Keratinocyte (primary cell): Measurements from ENCODE around the gene MRPL33. TPM values are rescaled to one million over a fixed set of nuclear protein-coding genes. Genes with fewer than 3 reads are reported as not detected.

Experiments used
- DNase-seq: peaks from one replicate; pipeline ENCODE4 v3.0.0-alpha.2; 2011; ENCODE audit warnings: low read depth, missing footprints, low spot score
- FAIRE-seq: peaks from 2 replicates; lab custom pipeline; 2011; peaks lifted over from hg19 to GRCh38; lab: Jason Lieb, UNC
- H2AFZ ChIP-seq: 2 replicates; pipeline ENCODE4 v1.6.0; 2012; ENCODE audit warnings: low read length, control low read depth, inconsistent platforms; ENCODE audit not compliant: control insufficient read depth
- H3K27ac ChIP-seq: 2 replicates; pipeline ENCODE4 v1.5.1; 2011; ENCODE audit warnings: low read length; ENCODE audit not compliant: control insufficient read depth, insufficient read depth
- H3K27me3 ChIP-seq: 3 replicates; pipeline ENCODE4 v1.6.0; 2011; ENCODE audit warnings: low read length; ENCODE audit not compliant: control insufficient read depth, insufficient read depth; ENCODE audit errors: extremely low read depth
- H3K36me3 ChIP-seq, 2 experiments: 2 replicates in 1 of 2; 3 replicates in 1 of 2; pipeline ENCODE4 v1.5.1; 2011; ENCODE audit warnings: low read length in 2 of 2, mild to moderate bottlenecking in 1 of 2; ENCODE audit not compliant: control insufficient read depth in 2 of 2, insufficient read depth in 2 of 2; ENCODE audit errors: extremely low read depth in 1 of 2
- H3K4me1 ChIP-seq: 3 replicates; pipeline ENCODE4 v1.5.1; 2011; ENCODE audit warnings: low read length; ENCODE audit not compliant: control insufficient read depth, insufficient read depth; ENCODE audit errors: extremely low read depth
- H3K4me2 ChIP-seq: 3 replicates; pipeline ENCODE4 v1.6.0; 2011; ENCODE audit warnings: low read depth, low read length; ENCODE audit not compliant: control insufficient read depth, insufficient read depth; ENCODE audit errors: extremely low read depth
- H3K4me3 ChIP-seq, 3 experiments: fragments of 200-600 bp in 1 of 3; sonication (generic) in 1 of 3; 2 replicates in 2 of 3; 3 replicates in 1 of 3; pipeline ENCODE4 v1.5.1; 2011 to 2016; ENCODE audit warnings: low read length in 3 of 3, mild to moderate bottlenecking in 3 of 3, control low read depth in 2 of 3, inconsistent platforms in 1 of 3, low read depth in 1 of 3, mixed read lengths in 1 of 3, mixed run types in 1 of 3, moderate library complexity in 1 of 3; ENCODE audit not compliant: control insufficient read depth in 2 of 3, insufficient read depth in 2 of 3; ENCODE audit errors: extremely low read depth in 1 of 3
- H3K79me2 ChIP-seq: 2 replicates; pipeline ENCODE4 v1.6.0; 2012; ENCODE audit warnings: low read length; ENCODE audit not compliant: control insufficient read depth, insufficient read depth
- H3K9ac ChIP-seq: 3 replicates; pipeline ENCODE4 v1.6.0; 2011; ENCODE audit warnings: low read length; ENCODE audit not compliant: control insufficient read depth, insufficient read depth; ENCODE audit errors: extremely low read depth
- H3K9me1 ChIP-seq: 3 replicates; pipeline ENCODE4 v1.6.0; 2011; ENCODE audit warnings: low read length; ENCODE audit not compliant: control insufficient read depth, insufficient read depth; ENCODE audit errors: extremely low read depth
- H3K9me3 ChIP-seq: 2 replicates; pipeline ENCODE4 v1.5.1; 2012; ENCODE audit warnings: low read depth, low read length; ENCODE audit not compliant: control insufficient read depth
- H4K20me1 ChIP-seq: 3 replicates; pipeline ENCODE4 v1.6.0; 2011; ENCODE audit warnings: low read length; ENCODE audit not compliant: control insufficient read depth, insufficient read depth; ENCODE audit errors: extremely low read depth
- EZH2 ChIP-seq: IDR thresholded peaks from one replicate; pipeline ENCODE4 v1.6.1; 2012; ENCODE audit warnings: inconsistent platforms, mild to moderate bottlenecking, low read length, moderate library complexity
- dilution Hi-C: fragments of 300-500 bp; cut with MboI; formaldehyde crosslinking; loops from one replicate; pipeline ENCODE4 v1.7.0; 2020; ENCODE audit warnings: low sequenced_read_pairs; ENCODE audit not compliant: extremely low pct_ligation_motif_present
- polyA plus RNA-seq, 5 experiments: library from polyadenylated mRNA; depleted of rRNA in 3 of 5; stranded (reverse) in 3 of 5; stranded (forward) in 1 of 5; unstranded in 1 of 5; fragments of >200 nt; gene quantifications; 1 replicate in 1 of 5; 2 replicates in 3 of 5; 3 replicates in 1 of 5; pipeline versions ENCODE4 v1.2.1 to v1.2.3, GENCODE V29; 2011 to 2012; ENCODE audit warnings: missing spikeins in 2 of 5, low read depth in 1 of 5, low replicate concordance in 1 of 5
- TF ChIP-seq, protein P1 (sequence below), 3 experiments: IDR thresholded peaks in 1 of 3; conservative IDR thresholded peaks in 1 of 3; optimal IDR thresholded peaks in 1 of 3; 2 replicates in 2 of 3; 3 replicates in 1 of 3; pipeline versions ENCODE3 to v1.5.1; 2011; ENCODE audit warnings: low read length in 3 of 3, mild to moderate bottlenecking in 3 of 3, moderate library complexity in 2 of 3, control low read depth in 1 of 3, inconsistent platforms in 1 of 3; ENCODE audit not compliant: insufficient read depth in 2 of 3; ENCODE audit errors: extremely low read depth in 1 of 3

MRPL33 gene
- polyA plus RNA-seq, 1 donor (not counting 4 experiments of a cell fraction or from before 2014, with no cell fraction given) = 110 TPM

DNA sequence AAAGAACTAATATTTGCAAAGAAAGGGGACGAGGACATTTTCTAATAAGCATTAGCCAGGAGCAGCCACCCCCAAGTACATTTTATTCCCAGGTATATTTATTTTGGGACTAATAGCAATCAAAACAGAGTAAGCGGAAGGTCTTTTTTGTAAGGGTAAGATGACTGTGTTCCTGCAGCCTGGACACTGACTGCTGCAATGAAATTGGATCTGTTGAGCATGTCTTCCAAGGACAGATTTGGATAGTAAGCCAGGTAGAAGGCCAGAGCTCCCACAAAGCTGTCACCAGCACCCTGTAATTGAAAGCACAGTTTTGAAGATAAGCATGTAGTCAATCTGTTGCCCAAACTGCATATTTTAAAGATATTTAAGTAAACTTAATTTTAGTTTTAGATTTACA is 10.0 kb downstream of the MRPL33 start:
- H3K36me3 ChIP-seq = peaks cover 3 to 10% of the 10 kb centered on the region in 2 experiments
- DNase-seq (no peak), FAIRE-seq (no peak)
- H3K27me3 ChIP-seq = no peaks in the 10 kb centered on the region
- H3K4me1 ChIP-seq = peaks cover 7% of the 10 kb centered on the region
- peaks cover 3% of the 10 kb centered on the region for H3K9me1 ChIP-seq
- H3K9ac ChIP-seq = no peak overlapping the region
- no peaks in the 10 kb centered on the region for H4K20me1 ChIP-seq
- no peak overlapping the region for H3K4me3 ChIP-seq
- no peak overlapping the region for H2AFZ ChIP-seq
- H3K9me3 ChIP-seq = no peaks in the 10 kb centered on the region
- dilution Hi-C loops = no loop called here
- no peak overlapping the region for H3K4me2 ChIP-seq
- H3K27ac ChIP-seq = no peak overlapping the region
- no peak for TF ChIP-seq EZH2
- TF ChIP-seq, protein P1, sequence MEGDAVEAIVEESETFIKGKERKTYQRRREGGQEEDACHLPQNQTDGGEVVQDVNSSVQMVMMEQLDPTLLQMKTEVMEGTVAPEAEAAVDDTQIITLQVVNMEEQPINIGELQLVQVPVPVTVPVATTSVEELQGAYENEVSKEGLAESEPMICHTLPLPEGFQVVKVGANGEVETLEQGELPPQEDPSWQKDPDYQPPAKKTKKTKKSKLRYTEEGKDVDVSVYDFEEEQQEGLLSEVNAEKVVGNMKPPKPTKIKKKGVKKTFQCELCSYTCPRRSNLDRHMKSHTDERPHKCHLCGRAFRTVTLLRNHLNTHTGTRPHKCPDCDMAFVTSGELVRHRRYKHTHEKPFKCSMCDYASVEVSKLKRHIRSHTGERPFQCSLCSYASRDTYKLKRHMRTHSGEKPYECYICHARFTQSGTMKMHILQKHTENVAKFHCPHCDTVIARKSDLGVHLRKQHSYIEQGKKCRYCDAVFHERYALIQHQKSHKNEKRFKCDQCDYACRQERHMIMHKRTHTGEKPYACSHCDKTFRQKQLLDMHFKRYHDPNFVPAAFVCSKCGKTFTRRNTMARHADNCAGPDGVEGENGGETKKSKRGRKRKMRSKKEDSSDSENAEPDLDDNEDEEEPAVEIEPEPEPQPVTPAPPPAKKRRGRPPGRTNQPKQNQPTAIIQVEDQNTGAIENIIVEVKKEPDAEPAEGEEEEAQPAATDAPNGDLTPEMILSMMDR (optimal IDR thresholded peaks at IDR 0.05 in 1 of 3, IDR thresholded peaks at IDR 0.05 in 1 of 3, conservative IDR thresholded peaks at IDR 0.05 in 1 of 3; ENCODE audit: extremely low read depth in 1 of 3, insufficient read depth in 2 of 3, low read length in 3 of 3) = no peak
- peaks cover 32% of the 10 kb centered on the region for H3K79me2 ChIP-seq

DNA sequence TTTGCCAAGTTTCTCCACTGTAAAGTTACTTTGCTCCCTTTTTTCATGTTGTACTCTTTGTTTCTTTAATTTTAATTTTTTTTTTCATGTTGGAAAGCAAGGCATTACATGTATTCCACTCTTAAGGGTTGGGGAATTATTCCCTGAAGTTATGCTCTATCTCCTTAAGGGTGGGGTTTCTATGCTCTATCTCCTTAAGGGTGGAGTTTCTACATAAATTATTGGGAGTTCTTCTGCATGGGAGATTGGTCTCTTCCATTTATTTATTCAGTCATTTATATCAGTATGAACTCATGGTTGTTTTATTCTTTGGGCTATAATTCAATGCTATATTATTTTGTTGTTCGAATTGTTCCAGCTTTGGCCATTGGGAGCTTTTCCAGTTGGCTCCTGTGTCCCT is 11.2 kb downstream of the MRPL33 start:
- dilution Hi-C loops = no loop called here

More for the DNA sequence above, 11.2 kb downstream of the MRPL33 start:
- Histone ChIP-seq H3K9me1 (no peaks in the 10 kb centered on the region), H3K27me3 (no peaks in the 10 kb centered on the region), H3K9me3 (no peaks in the 10 kb centered on the region), H3K79me2 (peaks cover 20% of the 10 kb centered on the region), H3K9ac (no peak overlapping the region), H2AFZ (no peak overlapping the region), H3K36me3 (peaks cover 3 to 7% of the 10 kb centered on the region in 2 experiments), H4K20me1 (no peaks in the 10 kb centered on the region), H3K4me2 (no peak overlapping the region), H3K4me1 (no peaks in the 10 kb centered on the region), H3K4me3 (no peak overlapping the region), H3K27ac (no peak overlapping the region)
- FAIRE-seq = no peak
- no peak for TF ChIP-seq EZH2
- TF ChIP-seq, protein P1 (optimal IDR thresholded peaks at IDR 0.05 in 1 of 3, IDR thresholded peaks at IDR 0.05 in 1 of 3, conservative IDR thresholded peaks at IDR 0.05 in 1 of 3; ENCODE audit: extremely low read depth in 1 of 3, insufficient read depth in 2 of 3, low read length in 3 of 3) = no peak
- no peak for DNase-seq
